Esophagus squamous epithelium (tissue), 4 donors: ENCODE results near the gene CH25H.

Source experiments
- CTCF ChIP-seq, 6 experiments: fragments of 450-650 bp in 4 of 6; fragments of 200-600 bp in 2 of 6; sonication (generic) in 2 of 6; IDR thresholded peaks; one replicate each; pipeline ENCODE4 v1.5.1; 2016 to 2019; ENCODE audit warnings: antibody characterized with exemption in 6 of 6, mild to moderate bottlenecking in 4 of 6, moderate library complexity in 4 of 6
- POLR2A ChIP-seq, 4 donors: fragments of 450-650 bp; IDR thresholded peaks; one replicate each; pipeline ENCODE4 v1.6.1; 2017; ENCODE audit warnings: antibody characterized with exemption in 4 of 4, mild to moderate bottlenecking in 4 of 4, moderate library complexity in 3 of 4

- TF ChIP-seq CTCF (IDR thresholded peaks at IDR 0.05) (no peak), POLR2A (IDR thresholded peaks at IDR 0.05) (no peak)
These were observed 33.9 kb upstream of the CH25H start for GRCh38 chr10:89241026-89241425.
